GM23248 (cell line): ENCODE data around the gene MEF2A. TPM values are rescaled to one million over a fixed set of nuclear protein-coding genes. Genes with fewer than 3 reads are reported as not detected.

Experiments
- DNase-seq: peaks from one replicate; pipeline ENCODE4 v3.0.0-alpha.2; 2015
- H2AFZ ChIP-seq: fragments of 200-600 bp; sonication (generic); 2 replicates; pipeline ENCODE4 v1.6.1; 2016; ENCODE audit warnings: antibody characterized with exemption
- H3F3A ChIP-seq: fragments of 200-600 bp; sonication (generic); 2 replicates; pipeline ENCODE4 v1.6.1; 2016; ENCODE audit warnings: mild to moderate bottlenecking, antibody characterized with exemption, mixed run types; ENCODE audit not compliant: insufficient read depth
- H3K27ac ChIP-seq: fragments of 200-600 bp; sonication (generic); 2 replicates; pipeline ENCODE4 v1.5.1; 2016; ENCODE audit warnings: mild to moderate bottlenecking
- H3K27me3 ChIP-seq: fragments of 200-600 bp; sonication (generic); replicated peaks from 2 replicates; pipeline ENCODE4 v1.6.1; 2016; ENCODE audit warnings: mild to moderate bottlenecking; ENCODE audit not compliant: insufficient read depth
- H3K36me3 ChIP-seq: fragments of 200-600 bp; sonication (generic); 2 replicates; pipeline ENCODE4 v1.6.1; 2016; ENCODE audit warnings: low read depth, mild to moderate bottlenecking
- H3K4me1 ChIP-seq: fragments of 200-600 bp; sonication (generic); 2 replicates; pipeline ENCODE4 v1.6.1; 2016; ENCODE audit warnings: mild to moderate bottlenecking; ENCODE audit not compliant: insufficient read depth
- H3K4me2 ChIP-seq: fragments of 200-600 bp; sonication (generic); one replicate; pipeline ENCODE4 v1.6.1; 2016; ENCODE audit warnings: mild to moderate bottlenecking; ENCODE audit not compliant: unreplicated experiment
- H3K4me3 ChIP-seq: fragments of 200-600 bp; sonication (generic); 2 replicates; pipeline ENCODE4 v1.5.1; 2016; ENCODE audit warnings: mild to moderate bottlenecking
- H3K79me2 ChIP-seq: fragments of 200-600 bp; sonication (generic); 2 replicates; pipeline ENCODE4 v1.6.1; 2016; ENCODE audit warnings: mild to moderate bottlenecking; ENCODE audit not compliant: insufficient read depth
- H3K9ac ChIP-seq: fragments of 200-600 bp; sonication (generic); 2 replicates; pipeline ENCODE4 v1.6.1; 2016; ENCODE audit warnings: mild to moderate bottlenecking
- H3K9me2 ChIP-seq: fragments of 200-600 bp; sonication (generic); 2 replicates; pipeline ENCODE4 v1.6.1; 2016; ENCODE audit warnings: mixed run types, mild to moderate bottlenecking, moderate library complexity; ENCODE audit not compliant: insufficient read depth
- H3K9me3 ChIP-seq: fragments of 200-600 bp; sonication (generic); one replicate; pipeline ENCODE4 v1.6.1; 2017; ENCODE audit warnings: low read depth
- H4K20me1 ChIP-seq: fragments of 200-600 bp; sonication (generic); 2 replicates; pipeline ENCODE4 v1.6.0; 2016; ENCODE audit not compliant: insufficient read depth
- EZH2 ChIP-seq: fragments of 200-600 bp; sonication (generic); IDR thresholded peaks from 2 replicates; pipeline ENCODE4 v1.6.1; 2018; ENCODE audit warnings: antibody characterized with exemption, mild to moderate bottlenecking; ENCODE audit not compliant: insufficient read depth, poor library complexity, severe bottlenecking
- EZH2phosphoT487 ChIP-seq: fragments of 200-600 bp; sonication (generic); IDR thresholded peaks from 2 replicates; pipeline ENCODE4 v1.6.1; 2018; ENCODE audit warnings: antibody characterized with exemption, moderate library complexity, mild to moderate bottlenecking, low read depth; ENCODE audit not compliant: insufficient read depth
- WGBS, 2 experiments: methylation state at CpG; one replicate each; pipeline ENCODE4 v1.1.6; 2015 to 2017; ENCODE audit warnings: low lambda C conversion rate in 2 of 2, low coverage in 1 of 2; ENCODE audit errors: missing lambda C conversion rate in 2 of 2; 5-methylcytosine and 5-hydroxymethylcytosine counted together
- in situ Hi-C: fragments of 300-500 bp; cut with MboI; formaldehyde crosslinking; loops from 2 replicates; pipeline ENCODE4 v1.15.0; 2020
- polyA plus RNA-seq: library from polyadenylated mRNA; unstranded; fragments of >200 nt; fragmentation: Nextera tagmentation; extraction: Ambion mirVana; gene quantifications from 2 replicates; pipeline ENCODE4 v1.2.1, GENCODE V29; 2016
- total RNA-seq: library from RNA; depleted of rRNA; stranded (reverse); fragments of >200 nt; shearing (Covaris generic); gene quantifications from 2 replicates; pipeline ENCODE4 v1.2.3, GENCODE V29; 2014

Gene MEF2A
- total and polyA plus RNA-seq, 2 experiments from 2014 or later, result 24.3 to 37.8 TPM

GRCh38 chr15:99702895-99703602 lies 137.3 kb downstream of the MEF2A start:
- no peaks in the 10 kb centered on the region for H3K36me3 ChIP-seq
- no peaks in the 10 kb centered on the region for H3K79me2 ChIP-seq
- no peaks in the 10 kb centered on the region for H3K9me2 ChIP-seq
- DNase-seq, result peak; percentile 47
- in situ Hi-C loops, result loop anchor here (10.0 kb wide), 1 partner anchor 418 kb away; no protein-coding TSS in a partner anchor
- H3K4me1 ChIP-seq, result peaks cover 30% of the 10 kb centered on the region
- TF ChIP-seq EZH2phosphoT487, result no peak
- no peak for TF ChIP-seq EZH2
- H3K9me3 ChIP-seq, result no peaks in the 10 kb centered on the region
- WGBS, 2 experiments, result 29 to 30% methylated on average over 4 of the region's 4 CpGs
- peak overlapping the region; percentile 65 for H2AFZ ChIP-seq
- peak overlapping the region; percentile 56 for H3K9ac ChIP-seq
- H3K4me3 ChIP-seq, result peak overlapping the region; percentile 54
- peaks cover 54% of the 10 kb centered on the region for H3F3A ChIP-seq
- H3K4me2 ChIP-seq, result peak overlapping the region; percentile 70
- no peaks in the 10 kb centered on the region for H3K27me3 ChIP-seq
- H4K20me1 ChIP-seq, result no peaks in the 10 kb centered on the region
- H3K27ac ChIP-seq, result peak overlapping the region; percentile 80

- peak overlapping the region; percentile 65 for H2AFZ ChIP-seq
- peak; percentile 93 for DNase-seq
- 2% methylated on average over 7 of the region's 7 CpGs for WGBS, 2 experiments
- peak overlapping the region; percentile 80 for H3K27ac ChIP-seq
- peaks cover 59% of the 10 kb centered on the region for H3F3A ChIP-seq
- no peaks in the 10 kb centered on the region for H4K20me1 ChIP-seq
- peak overlapping the region; percentile 58 for H3K9ac ChIP-seq
- in situ Hi-C loops, result loop anchor here (10.0 kb wide), 1 partner anchor 419 kb away; no protein-coding TSS in a partner anchor
- no peak for TF ChIP-seq EZH2phosphoT487
- no peak for TF ChIP-seq EZH2
- H3K36me3 ChIP-seq, result no peaks in the 10 kb centered on the region
- peaks cover 37% of the 10 kb centered on the region for H3K4me1 ChIP-seq
- H3K4me3 ChIP-seq, result peak overlapping the region; percentile 54
- no peaks in the 10 kb centered on the region for H3K27me3 ChIP-seq
- H3K9me2 ChIP-seq, result no peaks in the 10 kb centered on the region
- no peaks in the 10 kb centered on the region for H3K79me2 ChIP-seq
- H3K4me2 ChIP-seq, result peak overlapping the region; percentile 70
- H3K9me3 ChIP-seq, result no peaks in the 10 kb centered on the region
Observed at GRCh38 chr15:99703603-99704443, 138.0 kb downstream of the MEF2A start.

- Histone ChIP-seq H3K27me3 (no peaks in the 10 kb centered on the region), H3K36me3 (no peaks in the 10 kb centered on the region), H3K4me1 (peaks cover 43% of the 10 kb centered on the region), H4K20me1 (no peaks in the 10 kb centered on the region), H3K9me2 (no peaks in the 10 kb centered on the region), H3K9ac (peak overlapping the region; percentile 58; the same call in 1 of the 2 replicates), H3K4me2 (peak overlapping the region; percentile 70), H3K4me3 (no peak overlapping the region), H3F3A (peaks cover 64% of the 10 kb centered on the region), H3K27ac (peak overlapping the region; percentile 80), H3K79me2 (no peaks in the 10 kb centered on the region), H3K9me3 (no peaks in the 10 kb centered on the region), H2AFZ (no peak overlapping the region)
- 36% methylated on average over 3 of the region's 3 CpGs for WGBS, 2 experiments
- TF ChIP-seq EZH2 (no peak), EZH2phosphoT487 (no peak)
- in situ Hi-C loops, result loop anchor here (10.0 kb wide), 1 partner anchor 420 kb away; no protein-coding TSS in a partner anchor
- peak; percentile 88 for DNase-seq
Observed at GRCh38 chr15:99704444-99704838, 138.7 kb downstream of the MEF2A start.

GRCh38 chr15:99706557-99707303 lies 140.9 kb downstream of the MEF2A start:
- peak; percentile 42 for DNase-seq
- 81 to 84% methylated on average over 10 of the region's 10 CpGs for WGBS, 2 experiments
- TF ChIP-seq EZH2phosphoT487, result no peak
- no peak for TF ChIP-seq EZH2
- Histone ChIP-seq H3K27ac (peak overlapping the region; percentile 74), H3K4me2 (peak overlapping the region; percentile 86), H2AFZ (peak overlapping the region; percentile 20; the same call in 1 of the 2 replicates), H3F3A (peaks cover 55% of the 10 kb centered on the region), H3K4me1 (peaks cover 43% of the 10 kb centered on the region), H3K36me3 (no peaks in the 10 kb centered on the region), H3K9me2 (no peaks in the 10 kb centered on the region), H3K79me2 (no peaks in the 10 kb centered on the region), H4K20me1 (no peaks in the 10 kb centered on the region), H3K9ac (peak overlapping the region; percentile 59), H3K9me3 (no peaks in the 10 kb centered on the region), H3K27me3 (no peaks in the 10 kb centered on the region), H3K4me3 (peak overlapping the region; percentile 59)
- in situ Hi-C loops, result loop anchor here (10.0 kb wide), 1 partner anchor 422 kb away; no protein-coding TSS in a partner anchor
